GM12801 (cell line): ENCODE measurements around the gene OGN.

ENCODE experiments used
- TF ChIP-seq, protein P1 (sequence below): IDR thresholded peaks from one replicate; pipeline ENCODE4 v1.5.1; 2011; ENCODE audit warnings: control low read depth; ENCODE audit not compliant: insufficient read length; ENCODE audit errors: extremely low read depth

Gene OGN, protein sequence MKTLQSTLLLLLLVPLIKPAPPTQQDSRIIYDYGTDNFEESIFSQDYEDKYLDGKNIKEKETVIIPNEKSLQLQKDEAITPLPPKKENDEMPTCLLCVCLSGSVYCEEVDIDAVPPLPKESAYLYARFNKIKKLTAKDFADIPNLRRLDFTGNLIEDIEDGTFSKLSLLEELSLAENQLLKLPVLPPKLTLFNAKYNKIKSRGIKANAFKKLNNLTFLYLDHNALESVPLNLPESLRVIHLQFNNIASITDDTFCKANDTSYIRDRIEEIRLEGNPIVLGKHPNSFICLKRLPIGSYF

DNA sequence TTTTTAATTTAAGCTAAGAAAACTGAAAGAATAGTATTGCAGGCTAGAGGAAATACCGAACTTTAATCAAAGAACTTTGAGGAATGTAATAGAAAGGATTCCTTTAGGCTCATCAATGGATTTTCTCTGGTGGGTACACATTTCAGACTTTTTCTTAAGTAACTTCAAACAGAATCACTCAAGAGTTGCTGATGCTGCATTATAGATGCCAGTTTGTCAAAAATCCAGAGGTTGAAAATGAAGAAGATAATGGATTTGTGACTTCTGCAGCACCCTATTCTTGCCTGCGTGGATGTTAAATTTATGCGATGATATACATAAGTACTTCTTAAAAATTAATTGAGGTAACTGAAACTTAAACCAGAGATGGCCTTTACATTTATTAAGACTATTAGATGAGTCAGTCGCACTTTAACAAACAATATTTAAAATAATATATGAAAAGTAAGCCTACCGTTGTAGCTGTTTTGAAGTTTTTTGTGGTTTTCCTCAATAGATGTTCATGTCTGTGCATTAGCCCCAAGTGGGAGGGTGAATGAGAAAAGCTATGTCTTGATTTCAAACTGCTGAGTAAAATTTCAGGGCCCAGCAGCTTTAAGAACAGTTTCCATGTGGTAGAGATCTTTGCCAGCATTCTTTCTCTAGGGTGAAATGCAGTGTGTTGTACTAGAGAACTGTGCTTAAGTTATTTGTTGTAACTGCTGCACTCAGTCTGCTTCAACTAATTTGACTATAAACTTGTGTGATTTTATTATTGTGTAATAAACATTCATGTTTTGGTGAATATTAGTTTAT lies at the start of gene OGN:
OGN (minus strand) TSS at position 537 of the 795 bp plus-strand sequence. CDS start 1,171 bp downstream, outside the sequence.
- TF ChIP-seq, protein P1, sequence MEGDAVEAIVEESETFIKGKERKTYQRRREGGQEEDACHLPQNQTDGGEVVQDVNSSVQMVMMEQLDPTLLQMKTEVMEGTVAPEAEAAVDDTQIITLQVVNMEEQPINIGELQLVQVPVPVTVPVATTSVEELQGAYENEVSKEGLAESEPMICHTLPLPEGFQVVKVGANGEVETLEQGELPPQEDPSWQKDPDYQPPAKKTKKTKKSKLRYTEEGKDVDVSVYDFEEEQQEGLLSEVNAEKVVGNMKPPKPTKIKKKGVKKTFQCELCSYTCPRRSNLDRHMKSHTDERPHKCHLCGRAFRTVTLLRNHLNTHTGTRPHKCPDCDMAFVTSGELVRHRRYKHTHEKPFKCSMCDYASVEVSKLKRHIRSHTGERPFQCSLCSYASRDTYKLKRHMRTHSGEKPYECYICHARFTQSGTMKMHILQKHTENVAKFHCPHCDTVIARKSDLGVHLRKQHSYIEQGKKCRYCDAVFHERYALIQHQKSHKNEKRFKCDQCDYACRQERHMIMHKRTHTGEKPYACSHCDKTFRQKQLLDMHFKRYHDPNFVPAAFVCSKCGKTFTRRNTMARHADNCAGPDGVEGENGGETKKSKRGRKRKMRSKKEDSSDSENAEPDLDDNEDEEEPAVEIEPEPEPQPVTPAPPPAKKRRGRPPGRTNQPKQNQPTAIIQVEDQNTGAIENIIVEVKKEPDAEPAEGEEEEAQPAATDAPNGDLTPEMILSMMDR = no peak

DNA sequence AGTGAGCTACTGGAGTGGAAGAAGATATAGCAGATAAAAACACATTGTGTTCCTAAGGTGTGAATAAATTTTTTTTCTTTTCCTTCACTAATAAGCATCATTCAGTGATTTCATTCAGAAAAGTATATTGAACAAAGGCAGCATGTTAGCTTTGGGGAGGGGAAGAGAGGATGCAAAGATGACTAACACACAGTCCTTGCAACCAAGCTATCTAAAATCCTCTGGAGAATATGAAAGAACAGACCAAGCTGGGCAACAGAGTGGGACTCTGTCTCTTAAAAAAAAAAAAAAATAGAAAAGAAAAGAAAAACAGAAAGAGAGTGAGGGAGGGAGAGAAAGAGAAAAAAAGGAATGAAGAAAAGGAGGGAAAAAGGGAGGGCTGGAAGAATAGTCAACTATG lies 42.2 kb upstream of the OGN start:
- TF ChIP-seq, protein P1 = no peak

DNA sequence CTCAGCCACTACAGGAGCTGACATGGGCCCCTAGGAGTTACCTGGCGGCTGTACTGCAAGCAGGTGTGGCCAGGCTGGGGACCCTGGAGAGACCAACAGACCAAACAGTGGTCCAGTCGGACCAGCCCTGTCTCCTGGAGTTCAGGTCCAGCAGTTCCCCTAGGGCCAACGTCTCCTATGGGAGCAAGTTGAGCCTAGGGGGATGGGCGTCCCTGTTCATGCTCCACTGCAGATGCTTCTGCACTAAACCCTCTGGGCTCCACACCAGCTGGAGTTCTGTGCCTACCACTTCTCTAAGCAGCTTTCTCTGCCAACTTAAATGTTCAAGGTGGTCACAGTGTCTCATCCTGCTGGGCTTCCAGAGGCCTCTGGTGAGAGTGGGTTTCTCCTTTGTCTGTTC lies 40.5 kb upstream of the OGN start:
- TF ChIP-seq, protein P1 = no peak

DNA sequence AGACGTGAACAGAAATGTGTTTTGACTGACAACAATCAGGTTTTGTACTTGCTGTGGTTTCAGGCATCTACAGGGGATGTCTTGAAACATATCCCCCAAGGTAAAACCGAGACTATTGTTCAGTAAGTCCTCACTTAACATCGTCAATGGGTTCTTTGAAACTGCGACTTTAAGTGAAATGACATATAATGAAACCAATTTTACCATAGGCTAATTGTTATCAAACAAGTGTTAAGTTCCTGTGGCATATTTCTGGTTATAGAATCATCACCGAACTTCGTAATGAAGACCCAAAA lies 36.3 kb upstream of the OGN start:
- TF ChIP-seq, protein P1 = no peak

DNA sequence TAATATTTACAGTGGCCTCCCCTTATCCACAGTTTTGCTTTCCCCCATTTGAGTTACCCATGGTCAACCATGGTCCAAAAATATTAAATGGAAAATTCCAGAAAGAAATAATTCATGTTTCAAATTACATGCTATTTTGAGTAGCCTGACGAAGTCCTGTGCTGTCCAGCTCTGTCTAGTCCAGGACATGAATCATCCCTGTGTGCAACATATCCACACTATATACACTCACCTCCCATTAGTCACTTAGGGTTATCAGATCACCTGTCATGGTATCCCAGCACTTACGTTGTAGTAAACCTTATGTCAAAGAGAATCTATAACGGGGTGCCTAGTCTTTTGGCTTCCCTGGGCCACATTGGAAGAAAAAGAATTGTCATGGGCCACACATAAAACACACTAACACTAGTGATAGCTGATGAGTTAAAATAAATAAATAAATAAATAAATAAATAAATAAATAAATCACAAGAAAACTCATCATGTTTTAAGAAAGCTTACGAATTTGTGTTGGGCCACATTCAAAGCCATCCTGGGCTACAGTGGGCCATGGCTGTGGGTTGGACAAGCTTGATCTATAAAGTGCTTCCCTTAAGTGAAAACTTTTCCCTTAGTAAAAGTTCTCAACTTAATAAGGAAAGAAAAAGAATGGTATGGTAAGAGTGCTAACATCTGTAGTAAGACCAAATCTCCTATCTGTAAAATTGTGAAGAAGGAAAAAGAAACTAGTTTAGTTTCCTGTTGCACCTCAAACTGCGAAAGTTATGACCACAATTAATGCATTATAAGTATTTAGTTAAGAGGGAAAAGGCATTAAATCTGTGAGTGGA lies 35.8 kb upstream of the OGN start:
- TF ChIP-seq, protein P1 = no peak

DNA sequence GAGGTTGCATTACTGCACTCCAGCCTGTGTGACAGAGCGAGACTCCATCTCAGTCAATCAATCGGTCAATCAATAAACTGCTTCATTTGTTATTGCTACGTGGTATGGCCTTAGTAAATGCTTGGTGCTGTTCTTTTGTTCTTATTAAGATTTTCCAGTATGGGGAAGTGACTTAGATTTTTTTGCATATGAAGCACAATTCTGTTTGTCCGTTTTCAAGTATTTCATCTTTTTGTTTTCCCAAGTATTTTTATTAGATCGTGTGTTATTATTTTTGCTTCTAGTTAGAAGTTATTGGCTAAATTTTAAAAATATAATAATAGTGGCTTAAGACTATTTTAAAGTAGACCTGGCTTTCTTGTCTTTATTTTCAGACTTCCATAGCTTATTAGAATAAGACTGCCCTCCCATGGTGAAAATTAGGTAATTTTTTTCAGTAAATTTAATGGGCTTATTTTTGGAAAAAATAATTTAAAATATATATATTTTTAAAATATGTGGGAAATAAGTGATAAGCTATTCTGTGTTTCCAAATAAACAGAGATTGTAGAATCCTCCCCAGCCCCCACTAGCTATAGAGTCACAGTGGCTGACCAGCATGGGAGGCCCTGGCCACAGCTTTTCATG lies 34.6 kb upstream of the OGN start:
- TF ChIP-seq, protein P1 = no peak

DNA sequence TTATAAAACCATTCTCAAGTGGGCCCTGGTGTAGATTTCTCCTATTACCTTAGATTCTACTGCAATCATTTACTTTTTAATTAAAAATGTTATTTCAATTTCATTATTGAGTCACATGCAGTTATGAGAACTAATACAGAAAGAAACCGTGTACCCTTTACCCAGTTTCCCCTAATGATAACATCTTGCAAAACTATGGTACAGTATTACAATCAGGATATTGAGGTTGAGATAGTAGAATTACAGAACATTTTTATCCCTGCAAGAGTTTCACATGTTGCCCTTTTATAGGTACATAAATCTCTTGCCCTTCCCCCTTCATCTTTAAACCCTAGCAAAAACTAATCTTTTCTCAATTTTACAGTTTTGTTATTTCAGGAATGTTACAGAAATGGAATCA lies 30.9 kb upstream of the OGN start:
- TF ChIP-seq, protein P1 = no peak
